ENCODE data around the gene UBQLN1. TPM values are rescaled to one million over a fixed set of nuclear protein-coding genes. Genes with fewer than 3 reads are reported as not detected.

The UBQLN1 gene
- total RNA-seq, 4 donors from 2014 or later, result 112 to 123 (median 119) TPM

DNA sequence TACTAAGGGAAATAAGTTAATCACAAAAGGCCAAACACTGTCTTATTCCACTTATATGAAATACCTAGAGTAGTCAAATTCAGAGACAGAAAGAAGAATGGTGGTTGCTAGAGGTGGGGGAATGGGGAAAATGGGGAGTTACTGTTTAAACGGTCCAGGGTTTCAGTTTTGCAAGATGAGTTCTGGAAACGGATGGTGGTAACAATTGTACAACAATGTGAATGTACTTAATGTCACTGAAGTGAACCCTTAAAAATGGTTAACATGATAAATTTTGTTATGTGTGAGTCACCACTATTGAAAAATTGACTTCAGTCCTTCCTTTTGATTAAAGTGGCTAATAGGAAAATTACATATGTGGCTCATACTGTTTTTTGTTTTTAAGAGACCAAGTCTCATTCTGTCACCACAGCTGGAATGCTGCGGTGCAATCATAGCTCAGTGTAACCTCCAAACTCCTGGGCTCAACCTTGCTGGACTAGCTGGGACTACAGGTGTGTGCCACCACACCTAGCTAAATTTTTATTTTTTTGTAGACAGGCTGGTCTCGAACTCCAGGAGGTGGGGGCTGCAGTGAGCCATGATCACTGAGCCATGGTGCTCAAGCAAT lies 8.7 kb downstream of the UBQLN1 start:
- H3K27ac ChIP-seq (replicated peaks in 1 of 4), result no peak overlapping the region
- intact Hi-C loops (cut with DNase I), result no loop called here
- H3K9me3 ChIP-seq, result no peaks in the 10 kb centered on the region
- H3K27me3 ChIP-seq, result no peaks in the 10 kb centered on the region
- 77% methylated on average over 4 of the region's 4 CpGs for WGBS
- H3K36me3 ChIP-seq, result no peaks in the 10 kb centered on the region
- H3K4me1 ChIP-seq, result peaks cover 29 to 76% (median 70%) of the 10 kb centered on the region in 4 donors
- TF ChIP-seq POLR2A (IDR thresholded peaks at IDR 0.05; ENCODE audit: low read depth), result no peak
- no peak for TF ChIP-seq POLR2AphosphoS5 (IDR thresholded peaks at IDR 0.05)
- no peak for TF ChIP-seq EP300 (IDR thresholded peaks at IDR 0.05)
- TF ChIP-seq CTCF (IDR thresholded peaks at IDR 0.05), result no peak
- DNase-seq (ENCODE audit: extremely low spot score), result no peak
- no peak overlapping the region for H3K4me3 ChIP-seq

GRCh38 chr9:83691492-83691891 lies 16.3 kb downstream of the UBQLN1 start:
- Histone ChIP-seq H3K27ac (replicated peaks in 1 of 4) (no peak overlapping the region), H3K9me3 (no peaks in the 10 kb centered on the region), H3K4me1 (peaks cover 19 to 91% (median 71%) of the 10 kb centered on the region in 4 donors), H3K27me3 (no peaks in the 10 kb centered on the region), H3K36me3 (no peaks in the 10 kb centered on the region), H3K4me3 (no peak overlapping the region)
- no peak for TF ChIP-seq CTCF (IDR thresholded peaks at IDR 0.05)
- TF ChIP-seq POLR2AphosphoS5 (IDR thresholded peaks at IDR 0.05), result no peak
- no peak for TF ChIP-seq POLR2A (IDR thresholded peaks at IDR 0.05; ENCODE audit: low read depth)
- no peak for TF ChIP-seq EP300 (IDR thresholded peaks at IDR 0.05)
- no peak for DNase-seq (ENCODE audit: extremely low spot score)
- intact Hi-C loops (cut with DNase I), result no loop called here
- WGBS, result 87% methylated on average over 3 of the region's 3 CpGs

DNA sequence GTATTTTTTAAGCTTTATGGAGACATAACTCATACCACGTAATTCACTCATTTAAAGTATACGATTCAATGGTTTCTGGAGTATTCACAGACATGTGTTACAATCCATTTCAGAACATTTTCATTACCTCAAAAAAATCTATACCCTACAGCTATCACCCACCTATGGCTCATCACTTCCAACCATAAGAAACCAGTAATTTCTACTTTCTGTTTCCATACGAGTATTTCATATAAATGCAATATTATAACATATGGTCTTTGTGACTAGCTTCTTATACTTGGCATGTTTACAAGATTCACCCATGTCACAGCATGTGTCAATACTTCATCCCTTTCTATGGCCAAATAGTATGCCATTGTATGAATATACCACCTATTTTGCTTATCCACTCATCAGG lies 18.8 kb downstream of the UBQLN1 start:
- Histone ChIP-seq H3K27ac (replicated peaks in 1 of 4) (no peak overlapping the region), H3K4me1 (peaks cover 19 to 77% (median 57%) of the 10 kb centered on the region in 4 donors), H3K4me3 (no peak overlapping the region), H3K36me3 (peaks cover 0 to 5% (median 0%) of the 10 kb centered on the region in 4 donors), H3K9me3 (no peaks in the 10 kb centered on the region), H3K27me3 (no peaks in the 10 kb centered on the region)
- DNase-seq (ENCODE audit: extremely low spot score), result no peak
- 84% methylated on average over 3 of the region's 3 CpGs for WGBS
- intact Hi-C loops (cut with DNase I), result no loop called here
- TF ChIP-seq POLR2AphosphoS5 (IDR thresholded peaks at IDR 0.05) (no peak), EP300 (IDR thresholded peaks at IDR 0.05) (no peak), POLR2A (IDR thresholded peaks at IDR 0.05; ENCODE audit: low read depth) (no peak), CTCF (IDR thresholded peaks at IDR 0.05) (no peak)

DNA sequence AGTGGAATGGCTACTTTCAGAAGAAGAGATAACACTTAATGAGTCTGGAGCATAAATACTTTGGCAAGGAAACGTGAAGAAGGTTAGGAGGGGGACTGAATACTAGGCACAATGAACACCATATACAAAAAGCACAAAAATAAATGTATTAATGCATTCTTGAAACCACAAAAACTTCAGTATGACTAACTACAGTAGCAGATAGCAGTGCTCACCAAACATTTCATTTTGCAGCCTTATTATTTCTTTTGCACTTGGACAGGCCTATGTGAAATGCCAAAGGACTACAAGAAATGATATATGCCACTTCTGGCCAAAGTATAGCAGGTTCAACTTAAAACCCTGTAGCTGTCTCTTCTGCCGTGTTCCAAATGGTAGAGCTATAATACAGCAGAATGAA lies 26.3 kb downstream of the UBQLN1 start:
- peaks cover 33 to 63% (median 46%) of the 10 kb centered on the region in 4 donors for H3K36me3 ChIP-seq
- intact Hi-C loops (cut with DNase I), result no loop called here
- H3K27me3 ChIP-seq, result no peaks in the 10 kb centered on the region
- WGBS, result 97% methylated on average over 2 of the region's 2 CpGs
- DNase-seq (ENCODE audit: extremely low spot score), result no peak
- H3K4me1 ChIP-seq, result peaks cover 0 to 14% (median 5%) of the 10 kb centered on the region in 4 donors
- H3K9me3 ChIP-seq, result no peaks in the 10 kb centered on the region
- TF ChIP-seq POLR2AphosphoS5 (IDR thresholded peaks at IDR 0.05), result no peak
- TF ChIP-seq CTCF (IDR thresholded peaks at IDR 0.05), result no peak
- no peak for TF ChIP-seq EP300 (IDR thresholded peaks at IDR 0.05)
- TF ChIP-seq POLR2A (IDR thresholded peaks at IDR 0.05; ENCODE audit: low read depth), result no peak
- H3K27ac ChIP-seq (replicated peaks in 1 of 4), result no peak overlapping the region
- no peak overlapping the region for H3K4me3 ChIP-seq

DNA sequence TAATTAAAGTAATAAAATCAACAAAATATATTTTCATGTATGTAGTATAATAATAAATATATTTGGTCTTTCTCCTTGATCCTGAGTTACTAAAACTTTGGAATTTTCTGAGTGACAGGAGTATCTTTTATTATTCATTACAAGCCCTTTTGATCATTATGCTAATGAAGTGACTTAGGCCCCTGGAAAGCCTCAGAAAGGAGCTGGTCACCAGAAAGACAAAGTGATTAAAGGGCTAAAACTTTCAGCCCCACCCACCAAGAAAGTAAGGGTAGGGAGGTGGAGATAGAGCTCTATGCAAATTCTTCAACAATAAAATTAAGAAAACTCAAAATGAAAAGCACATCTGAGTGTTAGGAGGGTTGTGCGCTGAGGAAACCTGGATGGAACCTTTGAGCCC lies 27.5 kb downstream of the UBQLN1 start:
- DNase-seq (ENCODE audit: extremely low spot score), result no peak
- 94% methylated on average over 1 of the region's 1 CpG for WGBS
- H3K36me3 ChIP-seq, result peaks cover 33 to 75% (median 52%) of the 10 kb centered on the region in 4 donors
- TF ChIP-seq EP300 (IDR thresholded peaks at IDR 0.05), result no peak
- TF ChIP-seq POLR2A (IDR thresholded peaks at IDR 0.05; ENCODE audit: low read depth), result no peak
- no peak for TF ChIP-seq POLR2AphosphoS5 (IDR thresholded peaks at IDR 0.05)
- no peak for TF ChIP-seq CTCF (IDR thresholded peaks at IDR 0.05)
- intact Hi-C loops (cut with DNase I), result no loop called here
- no peak overlapping the region for H3K27ac ChIP-seq (replicated peaks in 1 of 4)
- H3K4me1 ChIP-seq, result peaks cover 0 to 5% (median 4%) of the 10 kb centered on the region in 4 donors
- no peaks in the 10 kb centered on the region for H3K27me3 ChIP-seq
- H3K4me3 ChIP-seq, result no peak overlapping the region
- no peaks in the 10 kb centered on the region for H3K9me3 ChIP-seq
